ENCODE measurements around the gene LGALS9C.
"Not testable (repeated sequence)": the region's sequence is repeated elsewhere in the genome, so short reads cannot be mapped to it uniquely, and the experiment has no call there.

The LGALS9C gene

DNA sequence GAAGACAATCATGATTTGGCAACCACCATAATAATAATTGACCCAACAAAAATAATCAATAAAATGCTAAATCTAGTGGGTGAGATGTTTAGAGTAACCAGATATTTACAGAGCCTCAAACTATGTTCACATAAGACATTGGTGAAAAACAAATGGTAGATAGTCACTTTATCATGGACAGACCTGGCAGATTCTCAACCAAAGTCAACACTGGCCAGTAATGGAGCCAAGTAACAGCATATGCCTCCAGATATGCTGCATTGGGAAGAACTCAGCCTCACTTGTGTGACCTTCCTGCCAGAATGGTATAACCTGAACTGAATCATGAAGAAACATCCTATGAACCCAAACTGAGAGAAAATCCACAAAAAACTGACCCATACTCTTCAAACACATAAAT is 53.8 kb downstream of the LGALS9C start:
- DNase-seq (ENCODE audit: low spot score), result not testable (repeated sequence)

DNA sequence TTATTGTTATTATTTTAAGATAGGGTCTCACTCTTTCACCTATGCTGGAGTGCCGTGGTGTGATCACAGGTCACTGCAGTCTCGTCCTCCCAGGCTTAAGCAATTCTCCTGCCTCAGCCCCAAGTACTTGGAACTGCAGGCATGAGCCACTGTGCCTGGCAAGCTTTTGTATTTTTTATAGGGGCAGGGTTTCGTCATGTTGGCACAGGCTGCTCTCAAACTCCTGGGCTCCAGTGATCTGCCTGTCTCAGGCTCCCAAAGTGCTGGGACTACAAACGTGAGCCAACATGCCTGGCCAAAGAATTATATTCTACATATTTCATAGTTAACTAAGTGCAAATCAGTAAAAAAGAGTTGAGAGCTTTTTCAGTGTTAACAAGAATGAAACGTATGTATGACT is 65.6 kb downstream of the LGALS9C start:
- DNase-seq (ENCODE audit: low spot score), result not testable (repeated sequence)

DNA sequence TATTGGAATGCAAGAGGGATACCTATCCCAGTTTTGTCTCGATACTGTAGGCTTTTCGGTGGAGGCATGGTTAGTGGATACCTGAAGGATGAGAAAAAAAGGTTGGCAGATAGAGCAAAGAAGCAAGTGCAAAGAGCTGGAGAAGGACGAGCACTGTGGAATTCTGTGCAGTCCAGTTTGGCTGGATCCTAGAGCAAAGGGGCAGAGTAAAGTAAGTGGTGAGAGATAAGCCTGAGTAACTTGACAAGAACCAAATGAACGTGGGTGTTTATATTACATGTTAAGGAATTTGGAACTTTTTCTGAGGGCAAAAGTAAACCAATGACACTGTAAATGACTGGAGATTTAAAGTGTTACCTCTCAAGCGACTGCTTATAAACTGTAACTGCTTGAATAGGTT is 66.3 kb downstream of the LGALS9C start:
- DNase-seq (ENCODE audit: low spot score), result not testable (repeated sequence)

All from LoVo (cell line).